ENCODE measurements around the gene GABRA4.
A peak's percentile ranks its signal among the peaks of the same experiment; 100 is the strongest.

Gene GABRA4

DNA sequence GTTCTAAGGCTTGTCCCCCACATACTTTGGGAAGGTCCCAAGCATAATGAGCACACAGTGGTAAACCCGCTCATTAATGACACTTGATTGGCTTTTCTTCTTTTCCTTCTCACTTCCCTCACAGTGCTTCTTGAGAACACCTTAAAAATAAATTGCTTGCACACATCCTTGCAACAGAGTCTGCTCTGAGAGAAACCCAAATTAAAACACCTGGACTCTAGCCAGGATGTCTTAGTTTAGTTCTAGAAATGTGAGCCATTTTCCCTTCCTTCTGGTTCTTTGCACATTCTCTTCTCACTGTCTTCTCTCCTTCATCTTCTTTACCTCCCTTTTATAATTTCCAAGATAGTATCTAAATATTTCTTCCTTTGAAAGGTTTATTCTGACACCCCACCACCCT, 49.0 kb downstream of the GABRA4 start:
- no peak for DNase-seq (ENCODE audit: low read depth, low spot score)
- H3K4me3 ChIP-seq (ENCODE audit: low read length) = no peak overlapping the region

GRCh38 chr4:46937493-46937892, 55.9 kb downstream of the GABRA4 start:
- DNase-seq (ENCODE audit: low read depth, low spot score) = peak; percentile 3
- H3K4me3 ChIP-seq (ENCODE audit: low read length) = no peak overlapping the region

- H3K4me3 ChIP-seq (ENCODE audit: low read length) = no peak overlapping the region
- DNase-seq (ENCODE audit: low read depth, low spot score) = no peak
Measured at GRCh38 chr4:46934726-46935125, 58.7 kb downstream of the GABRA4 start.

- DNase-seq (ENCODE audit: low read depth, low spot score) = no peak
- H3K4me3 ChIP-seq (ENCODE audit: low read length) = no peak overlapping the region
Measured at GRCh38 chr4:46933686-46934085, 59.7 kb downstream of the GABRA4 start.

GRCh38 chr4:46931981-46932380, 61.4 kb downstream of the GABRA4 start:
- DNase-seq (ENCODE audit: low read depth, low spot score) = peak; percentile 23
- no peak overlapping the region for H3K4me3 ChIP-seq (ENCODE audit: low read length)

DNA sequence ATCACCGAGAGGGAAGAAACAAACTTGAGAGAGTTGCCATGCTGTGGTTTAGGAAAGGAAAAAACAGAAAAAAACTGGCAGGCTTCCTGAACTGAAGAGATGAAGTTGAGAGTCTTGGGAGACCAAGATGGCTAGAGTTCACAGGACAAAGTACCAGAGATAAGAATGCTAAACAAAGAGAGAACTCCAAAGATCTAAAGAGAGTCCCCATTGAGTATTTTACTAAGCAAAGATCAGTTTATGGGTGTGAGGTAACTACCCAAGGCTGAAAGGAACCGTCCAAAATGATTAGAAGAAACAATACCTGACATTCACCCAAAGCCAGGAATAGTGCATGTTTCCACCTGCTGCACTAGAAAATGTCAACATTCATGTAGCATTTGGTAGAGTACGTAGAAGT, 62.5 kb downstream of the GABRA4 start:
- H3K4me3 ChIP-seq (ENCODE audit: low read length) = no peak overlapping the region
- no peak for DNase-seq (ENCODE audit: low read depth, low spot score)

GRCh38 chr4:46927201-46927600, 66.2 kb downstream of the GABRA4 start:
- H3K4me3 ChIP-seq (ENCODE audit: low read length) = no peak overlapping the region
- DNase-seq (ENCODE audit: low read depth, low spot score) = no peak

DNA sequence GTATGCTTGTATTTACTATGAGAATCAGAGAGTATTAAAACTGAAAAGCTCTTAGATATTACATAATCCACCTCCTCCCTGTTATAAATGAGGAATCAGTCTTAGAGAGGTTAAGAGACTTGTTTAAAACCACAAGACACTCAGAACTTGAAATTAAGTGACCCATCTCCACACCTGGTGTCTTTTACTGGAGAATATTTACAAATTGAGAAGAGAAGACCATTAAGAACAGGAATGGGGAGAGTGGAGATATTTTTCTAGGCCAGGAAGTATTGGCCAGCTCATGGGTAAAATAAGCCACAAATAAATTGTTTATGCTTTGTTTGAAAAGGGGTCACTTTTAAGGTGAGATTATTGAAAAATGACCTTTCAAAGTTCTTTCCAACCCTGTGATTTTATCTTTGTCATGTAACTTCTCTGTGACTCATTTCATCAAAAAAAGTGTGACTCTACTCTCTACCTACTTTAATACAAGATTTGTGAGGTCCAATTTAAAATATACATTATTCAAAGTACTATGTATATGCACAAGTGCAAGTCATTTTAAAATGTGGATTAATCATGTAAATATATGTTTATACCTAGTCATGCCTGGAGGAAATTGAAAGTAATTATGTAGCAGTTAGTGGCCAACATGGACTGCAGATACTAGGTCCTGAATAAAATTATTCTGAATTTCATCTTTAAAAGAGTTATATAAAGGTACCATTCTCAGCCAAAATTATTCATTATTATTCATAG, 68.4 kb downstream of the GABRA4 start:
- DNase-seq (ENCODE audit: low read depth, low spot score) = no peak
- no peak overlapping the region for H3K4me3 ChIP-seq (ENCODE audit: low read length)

- DNase-seq (ENCODE audit: low read depth, low spot score) = no peak
Measured at GRCh38 chr4:46922205-46922604, 71.2 kb downstream of the GABRA4 start.

DNA sequence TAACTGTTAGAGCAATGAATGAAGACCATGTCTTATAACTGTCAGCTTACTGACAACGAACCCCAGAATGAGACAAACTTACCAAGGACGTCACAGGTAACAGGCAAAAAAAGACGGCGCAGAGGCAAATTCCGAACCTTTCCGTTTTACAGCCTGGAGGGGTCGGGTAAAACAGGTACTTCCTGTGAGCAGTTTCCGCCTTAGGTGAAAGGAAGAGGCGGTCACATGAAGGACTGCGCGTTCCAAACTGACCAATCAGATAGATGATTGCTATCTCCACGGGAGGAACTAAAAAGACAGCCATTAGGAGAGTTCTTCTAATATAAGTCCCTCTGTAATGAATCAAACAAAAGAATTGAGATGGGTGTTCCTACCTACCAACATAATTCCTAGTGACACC, 84.3 kb downstream of the GABRA4 start, which contains the start of gene COX7B2:
Gene COX7B2 (minus strand): TSS at position 168 of the 400 bp plus-strand sequence. CDS start 174,053 bp downstream, outside the sequence.
- no peak within 1 kb of the TSS for H3K4me3 ChIP-seq (ENCODE audit: low read length)

More at GRCh38 chr4:46922205-46922604, 71.2 kb downstream of the GABRA4 start:
- no peak overlapping the region for H3K4me3 ChIP-seq (ENCODE audit: low read length)

DNA sequence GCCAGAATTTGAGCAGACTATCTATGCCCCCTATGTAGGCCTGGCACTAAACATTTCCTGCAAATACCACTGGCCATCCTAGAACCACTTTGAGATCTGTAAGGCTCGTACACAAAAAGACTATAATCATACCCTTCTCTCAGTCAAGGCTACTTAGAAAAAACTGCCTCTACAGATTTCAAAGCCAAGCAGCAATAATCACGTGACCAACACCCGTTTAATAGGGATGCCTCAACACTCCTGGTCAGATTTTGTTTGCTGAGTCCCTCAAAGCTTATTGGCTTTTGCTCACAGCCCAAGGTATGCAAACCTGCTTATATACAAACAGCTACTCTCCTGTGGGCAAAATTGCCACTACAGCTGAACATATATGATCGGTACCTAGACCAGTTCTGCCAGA, 85.2 kb downstream of the GABRA4 start:
- no peak for DNase-seq (ENCODE audit: low read depth, low spot score)
- no peak overlapping the region for H3K4me3 ChIP-seq (ENCODE audit: low read length)

More for the DNA sequence above, 84.3 kb downstream of the GABRA4 start, which contains the start of gene COX7B2:
- no peak for DNase-seq (ENCODE audit: low read depth, low spot score)

- DNase-seq (ENCODE audit: low read depth, low spot score) = no peak
Measured at GRCh38 chr4:46900082-46900481, 93.3 kb downstream of the GABRA4 start.

DNA sequence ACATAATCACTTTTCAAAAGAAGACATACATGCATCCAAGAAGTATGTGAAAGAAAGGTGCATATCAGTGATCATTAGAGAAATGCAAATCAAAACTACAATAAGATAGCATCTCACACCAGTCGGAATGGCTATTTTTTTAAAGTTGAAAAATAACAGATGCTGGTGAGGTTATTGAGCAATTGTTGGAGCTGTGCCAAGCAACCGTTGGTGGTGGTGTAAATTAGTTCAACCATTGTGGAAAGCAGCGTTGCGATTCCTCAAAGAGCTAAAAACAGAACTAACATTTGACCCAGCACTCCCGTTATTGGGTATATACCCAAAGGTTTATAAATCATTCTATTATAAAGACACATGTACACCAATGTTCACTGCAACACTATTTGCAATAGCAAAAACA, 98.6 kb downstream of the GABRA4 start:
- DNase-seq (ENCODE audit: low read depth, low spot score) = no peak
- no peak overlapping the region for H3K4me3 ChIP-seq (ENCODE audit: low read length)

More at GRCh38 chr4:46900082-46900481, 93.3 kb downstream of the GABRA4 start:
- H3K4me3 ChIP-seq (ENCODE audit: low read length) = no peak overlapping the region

DNA sequence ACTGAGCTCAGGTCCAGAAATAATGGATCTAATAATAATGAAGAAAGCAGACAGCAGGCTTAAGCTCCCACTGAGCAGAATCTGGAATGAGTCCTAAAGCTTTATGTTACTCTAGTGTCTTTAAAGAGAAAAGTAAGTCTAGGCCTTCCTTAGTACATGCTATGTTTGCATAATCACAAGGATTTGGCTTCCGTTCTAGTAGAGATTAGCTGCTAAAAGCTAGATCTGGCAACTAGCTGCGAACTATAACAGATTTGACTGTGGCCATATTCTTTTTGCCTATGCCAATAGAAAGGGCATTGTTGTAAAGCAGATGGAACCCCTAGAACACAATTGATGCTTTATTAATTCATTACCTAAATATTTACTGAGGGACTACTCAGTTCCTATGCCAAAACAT, 103.3 kb downstream of the GABRA4 start:
- no peak for DNase-seq (ENCODE audit: low read depth, low spot score)
- no peak overlapping the region for H3K4me3 ChIP-seq (ENCODE audit: low read length)

GRCh38 chr4:46889410-46889809, 104.0 kb downstream of the GABRA4 start:
- no peak overlapping the region for H3K4me3 ChIP-seq (ENCODE audit: low read length)
- no peak for DNase-seq (ENCODE audit: low read depth, low spot score)

DNA sequence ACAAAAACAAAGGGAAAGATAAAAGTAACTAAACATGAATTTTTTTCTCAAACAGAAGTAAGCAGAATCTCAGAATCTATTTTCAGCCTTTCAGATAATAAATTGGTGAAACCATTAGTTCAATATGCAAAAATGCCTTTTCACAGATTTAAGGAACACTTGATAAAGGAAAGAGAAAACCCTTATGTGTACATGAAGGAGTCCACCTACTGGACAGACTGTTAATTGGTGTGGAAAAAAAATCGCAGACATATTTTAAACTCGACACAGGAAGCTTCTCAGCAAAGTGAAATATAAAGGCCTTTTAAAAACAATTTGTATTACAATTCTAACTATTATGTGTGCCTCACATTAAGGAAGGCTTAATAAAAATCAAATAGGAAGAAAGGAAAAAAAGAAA, 106.7 kb downstream of the GABRA4 start:
- no peak for DNase-seq (ENCODE audit: low read depth, low spot score)
- H3K4me3 ChIP-seq (ENCODE audit: low read length) = no peak overlapping the region

GRCh38 chr4:46878641-46879040, 114.7 kb downstream of the GABRA4 start:
- DNase-seq (ENCODE audit: low read depth, low spot score) = no peak
- no peak overlapping the region for H3K4me3 ChIP-seq (ENCODE audit: low read length)

- no peak for DNase-seq (ENCODE audit: low read depth, low spot score)
- H3K4me3 ChIP-seq (ENCODE audit: low read length) = no peak overlapping the region
Measured at GRCh38 chr4:46874811-46875210, 118.6 kb downstream of the GABRA4 start.

- no peak for DNase-seq (ENCODE audit: low read depth, low spot score)
- no peak overlapping the region for H3K4me3 ChIP-seq (ENCODE audit: low read length)
Measured at GRCh38 chr4:46870411-46870810, 123.0 kb downstream of the GABRA4 start.
